GM06990 (cell line): Measurements from ENCODE around the gene KCNIP4.

Experiments
- DNase-seq: peaks from one replicate; pipeline ENCODE4 v3.0.0-alpha.2; 2011; ENCODE audit not compliant: insufficient read length; ENCODE audit errors: extremely low read depth
- H3K27me3 ChIP-seq: replicated peaks from 2 replicates; pipeline ENCODE4 v1.6.0; 2011; ENCODE audit warnings: low read length; ENCODE audit not compliant: control insufficient read depth, insufficient read depth
- H3K36me3 ChIP-seq: 2 replicates; pipeline ENCODE4 v1.5.1; 2011; ENCODE audit warnings: low read length; ENCODE audit not compliant: control insufficient read depth, insufficient read depth
- H3K4me3 ChIP-seq: replicated peaks from 2 replicates; pipeline ENCODE4 v1.5.1; 2011; ENCODE audit warnings: low read depth, mild to moderate bottlenecking, control low read depth, low read length
- CTCF ChIP-seq: IDR thresholded peaks from 2 replicates; pipeline ENCODE4 v1.5.1; 2011; ENCODE audit warnings: low read length, control low read depth, mild to moderate bottlenecking, inconsistent platforms; ENCODE audit not compliant: insufficient read depth, poor library complexity, severe bottlenecking

Gene KCNIP4

GRCh38 chr4:21377046-21377445 lies 571.5 kb downstream of the KCNIP4 start:
- TF ChIP-seq CTCF, result no peak
- no peak for DNase-seq
- no peak overlapping the region for H3K4me3 ChIP-seq
- no peaks in the 10 kb centered on the region for H3K36me3 ChIP-seq
- no peaks in the 10 kb centered on the region for H3K27me3 ChIP-seq

- no peak for TF ChIP-seq CTCF
- Histone ChIP-seq H3K4me3 (no peak overlapping the region), H3K27me3 (no peaks in the 10 kb centered on the region), H3K36me3 (no peaks in the 10 kb centered on the region)
- DNase-seq, result no peak
These were observed 572.4 kb downstream of the KCNIP4 start for GRCh38 chr4:21376176-21376575.

GRCh38 chr4:21374641-21375368 lies 573.8 kb downstream of the KCNIP4 start:
- H3K27me3 ChIP-seq, result no peaks in the 10 kb centered on the region
- no peaks in the 10 kb centered on the region for H3K36me3 ChIP-seq
- no peak for DNase-seq
- no peak overlapping the region for H3K4me3 ChIP-seq
- TF ChIP-seq CTCF, result no peak

GRCh38 chr4:21367567-21367966 lies 581.0 kb downstream of the KCNIP4 start:
- H3K4me3 ChIP-seq, result no peak overlapping the region
- DNase-seq, result no peak
- no peak for TF ChIP-seq CTCF
- no peaks in the 10 kb centered on the region for H3K27me3 ChIP-seq
- no peaks in the 10 kb centered on the region for H3K36me3 ChIP-seq

- no peaks in the 10 kb centered on the region for H3K27me3 ChIP-seq
- H3K4me3 ChIP-seq, result no peak overlapping the region
- no peak for DNase-seq
- no peaks in the 10 kb centered on the region for H3K36me3 ChIP-seq
- TF ChIP-seq CTCF, result no peak
These were observed 581.7 kb downstream of the KCNIP4 start for GRCh38 chr4:21366840-21367239.

- no peak overlapping the region for H3K4me3 ChIP-seq
- H3K27me3 ChIP-seq, result no peaks in the 10 kb centered on the region
- no peak for TF ChIP-seq CTCF
- DNase-seq, result no peak
- no peaks in the 10 kb centered on the region for H3K36me3 ChIP-seq
These were observed 582.3 kb downstream of the KCNIP4 start for GRCh38 chr4:21366312-21366711.
